DOHH2 (cell line): ENCODE measurements around the gene UCHL5.

Experiments used
- H3F3A ChIP-seq: fragments of 200-600 bp; sonication (generic), shearing (Covaris generic); 2 replicates; pipeline ENCODE4 v1.6.0; 2016; ENCODE audit warnings: antibody characterized with exemption, mild to moderate bottlenecking; ENCODE audit not compliant: control insufficient read depth, insufficient read depth
- H3K27ac ChIP-seq: fragments of 200-600 bp; sonication (generic); 2 replicates; pipeline ENCODE4 v1.5.1; 2014; ENCODE audit warnings: low read depth, mild to moderate bottlenecking, low read length, moderate library complexity
- H3K27me3 ChIP-seq: fragments of 200-600 bp; sonication (generic); 2 replicates; pipeline ENCODE4 v1.6.1; 2014; ENCODE audit warnings: mild to moderate bottlenecking, low read length, mixed read lengths; ENCODE audit not compliant: control insufficient read depth
- H3K36me3 ChIP-seq: fragments of 200-600 bp; sonication (generic); 2 replicates; pipeline ENCODE4 v1.6.1; 2014; ENCODE audit warnings: mild to moderate bottlenecking, low read length, moderate library complexity, mixed read lengths; ENCODE audit not compliant: control insufficient read depth
- H3K4me1 ChIP-seq: fragments of 200-600 bp; sonication (generic); 2 replicates; pipeline ENCODE4 v1.6.1; 2014; ENCODE audit warnings: mild to moderate bottlenecking, low read length, mixed read lengths; ENCODE audit not compliant: control insufficient read depth
- H3K4me2 ChIP-seq: fragments of 200-600 bp; sonication (generic); 2 replicates; pipeline ENCODE4 v1.6.0; 2014; ENCODE audit warnings: mild to moderate bottlenecking, low read length, moderate library complexity
- H3K4me3 ChIP-seq: fragments of 200-600 bp; sonication (generic); 2 replicates; pipeline ENCODE4 v1.5.1; 2014; ENCODE audit warnings: mild to moderate bottlenecking, low read length, mixed read lengths
- H3K79me2 ChIP-seq: fragments of 200-600 bp; sonication (generic); 2 replicates; pipeline ENCODE4 v1.6.1; 2014; ENCODE audit warnings: mild to moderate bottlenecking, low read length, mixed read lengths; ENCODE audit not compliant: control insufficient read depth
- H3K9me2 ChIP-seq: fragments of 200-600 bp; sonication (generic); replicated peaks from 2 replicates; pipeline ENCODE4 v1.6.1; 2014; ENCODE audit warnings: mild to moderate bottlenecking, low read length, mixed read lengths; ENCODE audit not compliant: control insufficient read depth
- H3K9me3 ChIP-seq: fragments of 200-600 bp; sonication (generic); 2 replicates; pipeline ENCODE4 v1.6.1; 2014; ENCODE audit warnings: antibody characterized with exemption, low read length, mixed read lengths; ENCODE audit not compliant: control insufficient read depth, insufficient read depth
- H4K20me1 ChIP-seq: fragments of 200-600 bp; sonication (generic); 2 replicates; pipeline ENCODE4 v1.6.0; 2014; ENCODE audit warnings: low read depth, mild to moderate bottlenecking, antibody characterized with exemption, low read length, moderate library complexity; ENCODE audit not compliant: control insufficient read depth, insufficient read depth
- CTCF ChIP-seq: fragments of 200-600 bp; sonication (generic); IDR thresholded peaks from one replicate; pipeline ENCODE4 v1.5.1; 2014; ENCODE audit warnings: antibody characterized with exemption, mild to moderate bottlenecking, low read depth, low read length; ENCODE audit not compliant: poor library complexity, severe bottlenecking
- EZH2phosphoT487 ChIP-seq: fragments of 200-600 bp; sonication (generic); IDR thresholded peaks from 2 replicates; pipeline ENCODE4 v1.6.1; 2017; ENCODE audit warnings: borderline replicate concordance, mild to moderate bottlenecking, antibody characterized with exemption, low read length, moderate library complexity, mixed read lengths

UCHL5 gene

GRCh38 chr1:193104907-193105820 is 46.0 kb upstream of the UCHL5 start, which contains the start of gene GLRX2:
Gene GLRX2 (minus strand): TSS chr1:193105414. CDS start chr1:193105382, 32 bp downstream.
- H3K9me3 ChIP-seq: no peaks in the 10 kb centered on the region
- no peaks in the 10 kb centered on the region for H4K20me1 ChIP-seq
- peak within 1 kb of the TSS; percentile 80 for H3K4me3 ChIP-seq
- peaks cover 8% of the 10 kb centered on the region; the same call in 1 of the 2 replicates for H3F3A ChIP-seq
- H3K4me2 ChIP-seq: peak within 1 kb of the TSS; percentile 77
- no peaks in the 10 kb centered on the region for H3K27me3 ChIP-seq
- H3K9me2 ChIP-seq: no peaks in the 10 kb centered on the region
- TF ChIP-seq CTCF (no peak), EZH2phosphoT487 (no peak)
- H3K36me3 ChIP-seq: peaks cover 9% of the 10 kb centered on the region
- peaks cover 16% of the 10 kb centered on the region for H3K4me1 ChIP-seq
- peak within 1 kb of the TSS; percentile 23 for H3K27ac ChIP-seq
- peaks cover 32% of the 10 kb centered on the region for H3K79me2 ChIP-seq

GRCh38 chr1:193104502-193104906 is 45.3 kb upstream of the UCHL5 start:
- Histone ChIP-seq H3K9me3 (no peaks in the 10 kb centered on the region), H4K20me1 (no peaks in the 10 kb centered on the region), H3K36me3 (peaks cover 15% of the 10 kb centered on the region), H3K79me2 (peaks cover 32% of the 10 kb centered on the region), H3K4me1 (peaks cover 16% of the 10 kb centered on the region), H3F3A (peaks cover 8% of the 10 kb centered on the region; the same call in 1 of the 2 replicates), H3K4me3 (peak overlapping the region; percentile 80), H3K27me3 (no peaks in the 10 kb centered on the region), H3K4me2 (peak overlapping the region; percentile 77), H3K9me2 (no peaks in the 10 kb centered on the region), H3K27ac (peak overlapping the region; percentile 23)
- TF ChIP-seq CTCF: no peak
- no peak for TF ChIP-seq EZH2phosphoT487

- Histone ChIP-seq H3K9me2 (no peaks in the 10 kb centered on the region), H3K4me1 (peaks cover 16% of the 10 kb centered on the region), H3K79me2 (peaks cover 32% of the 10 kb centered on the region), H3K4me2 (peak overlapping the region; percentile 77), H4K20me1 (no peaks in the 10 kb centered on the region), H3K4me3 (peak overlapping the region; percentile 80), H3K27me3 (no peaks in the 10 kb centered on the region), H3K36me3 (peaks cover 20% of the 10 kb centered on the region), H3F3A (peaks cover 8% of the 10 kb centered on the region; the same call in 1 of the 2 replicates), H3K27ac (no peak overlapping the region), H3K9me3 (no peaks in the 10 kb centered on the region)
- no peak for TF ChIP-seq EZH2phosphoT487
- TF ChIP-seq CTCF: no peak
These were observed 44.8 kb upstream of the UCHL5 start for GRCh38 chr1:193103759-193104501.
